ENCODE results near the gene ELK1. TPM values are rescaled to one million over a fixed set of nuclear protein-coding genes. Genes with fewer than 3 reads are reported as not detected.
"Not testable (repeated sequence)": the region's sequence is repeated elsewhere in the genome, so short reads cannot be mapped to it uniquely, and the experiment has no call there.

Gene ELK1
- total RNA-seq, 4 donors from 2014 or later: 14.9 to 18.2 (median 16.1) TPM

DNA sequence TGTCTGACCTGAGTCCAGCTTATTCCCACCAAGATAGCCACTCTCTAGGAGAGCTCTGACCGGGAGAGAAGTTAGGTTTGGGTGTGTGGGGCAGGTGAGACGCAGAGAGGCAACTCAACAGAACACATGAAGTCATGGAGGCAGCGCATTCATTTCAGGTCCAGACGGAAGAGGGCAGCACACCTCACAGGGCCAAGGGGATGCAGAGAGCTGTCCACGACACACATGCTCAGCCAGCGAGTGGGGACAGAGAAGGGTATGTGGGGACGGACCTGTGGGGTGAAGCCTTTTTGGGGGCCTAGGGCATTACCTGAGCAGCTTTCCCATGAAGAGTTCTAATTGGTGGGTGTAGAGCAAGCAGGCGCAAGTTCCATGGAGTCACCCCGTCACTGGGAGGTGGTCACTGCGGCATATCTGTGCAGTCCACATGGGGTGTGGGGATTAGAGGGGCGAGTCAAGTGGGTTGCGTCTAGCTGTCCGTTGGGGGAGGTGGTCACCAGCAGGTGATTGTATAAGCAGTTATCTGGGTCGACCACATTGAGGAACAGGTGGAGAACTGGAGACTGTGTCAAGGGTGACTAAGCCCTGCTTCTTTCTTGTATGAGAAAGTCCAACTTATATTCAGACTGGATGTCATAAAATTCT is 32.9 kb upstream of the ELK1 start:
- no peak overlapping the region for H3K27ac ChIP-seq
- H3K4me1 ChIP-seq: no peaks in the 10 kb centered on the region
- H3K9me3 ChIP-seq: no peaks in the 10 kb centered on the region
- TF ChIP-seq, protein P1, sequence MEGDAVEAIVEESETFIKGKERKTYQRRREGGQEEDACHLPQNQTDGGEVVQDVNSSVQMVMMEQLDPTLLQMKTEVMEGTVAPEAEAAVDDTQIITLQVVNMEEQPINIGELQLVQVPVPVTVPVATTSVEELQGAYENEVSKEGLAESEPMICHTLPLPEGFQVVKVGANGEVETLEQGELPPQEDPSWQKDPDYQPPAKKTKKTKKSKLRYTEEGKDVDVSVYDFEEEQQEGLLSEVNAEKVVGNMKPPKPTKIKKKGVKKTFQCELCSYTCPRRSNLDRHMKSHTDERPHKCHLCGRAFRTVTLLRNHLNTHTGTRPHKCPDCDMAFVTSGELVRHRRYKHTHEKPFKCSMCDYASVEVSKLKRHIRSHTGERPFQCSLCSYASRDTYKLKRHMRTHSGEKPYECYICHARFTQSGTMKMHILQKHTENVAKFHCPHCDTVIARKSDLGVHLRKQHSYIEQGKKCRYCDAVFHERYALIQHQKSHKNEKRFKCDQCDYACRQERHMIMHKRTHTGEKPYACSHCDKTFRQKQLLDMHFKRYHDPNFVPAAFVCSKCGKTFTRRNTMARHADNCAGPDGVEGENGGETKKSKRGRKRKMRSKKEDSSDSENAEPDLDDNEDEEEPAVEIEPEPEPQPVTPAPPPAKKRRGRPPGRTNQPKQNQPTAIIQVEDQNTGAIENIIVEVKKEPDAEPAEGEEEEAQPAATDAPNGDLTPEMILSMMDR (IDR thresholded peaks at IDR 0.05): no peak
- TF ChIP-seq POLR2A (IDR thresholded peaks at IDR 0.05): no peak
- no peaks in the 10 kb centered on the region for H3K27me3 ChIP-seq
- no peak for DNase-seq
- H3K4me3 ChIP-seq: no peak overlapping the region
- H3K36me3 ChIP-seq: no peaks in the 10 kb centered on the region

DNA sequence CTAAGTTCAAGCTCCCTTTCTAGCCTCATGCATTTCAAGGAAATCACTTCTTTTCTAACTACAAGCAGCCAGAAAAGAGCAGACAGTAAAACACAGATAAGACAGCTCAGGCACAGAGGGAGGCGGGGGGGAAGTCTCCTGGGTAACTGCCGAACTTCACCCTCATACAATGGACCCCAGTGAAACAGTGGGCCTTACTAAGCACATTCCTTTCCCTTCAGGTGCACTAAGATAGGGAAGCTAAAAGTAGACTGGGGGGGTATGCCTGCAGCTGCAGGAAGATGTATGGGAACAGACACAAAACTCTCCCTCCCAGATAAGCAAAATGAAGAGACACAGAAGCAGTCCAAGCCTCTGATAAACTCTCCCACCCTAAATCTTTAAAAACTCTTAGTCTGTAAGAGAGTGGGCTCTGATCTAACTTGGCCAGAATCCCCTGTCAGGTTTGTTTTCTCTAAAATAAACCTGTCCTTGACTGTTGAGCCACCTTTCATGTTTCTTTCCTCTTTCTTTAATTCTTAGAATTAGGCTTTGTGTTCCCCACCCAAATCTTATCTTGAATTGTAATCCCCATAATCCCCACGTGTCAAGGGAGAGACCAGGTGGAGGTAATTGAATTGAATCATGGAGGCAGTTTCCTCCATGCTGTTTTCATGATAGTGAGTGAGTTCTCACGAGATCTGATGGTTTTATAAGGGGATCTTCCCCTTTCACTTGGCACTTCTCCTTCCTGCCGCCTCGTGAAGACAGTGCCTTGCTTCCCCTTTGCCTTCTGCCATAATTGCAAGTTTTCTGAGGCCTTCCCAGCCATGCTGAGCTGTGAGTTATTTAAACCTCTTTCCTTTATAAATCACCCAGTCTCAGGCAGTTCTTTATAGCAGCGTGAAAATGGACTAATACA is 25.8 kb upstream of the ELK1 start:
- H3K4me3 ChIP-seq, H3K27me3 ChIP-seq, H3K27ac ChIP-seq, DNase-seq, H3K4me1 ChIP-seq, H3K9me3 ChIP-seq, H3K36me3 ChIP-seq: not testable (repeated sequence)

DNA sequence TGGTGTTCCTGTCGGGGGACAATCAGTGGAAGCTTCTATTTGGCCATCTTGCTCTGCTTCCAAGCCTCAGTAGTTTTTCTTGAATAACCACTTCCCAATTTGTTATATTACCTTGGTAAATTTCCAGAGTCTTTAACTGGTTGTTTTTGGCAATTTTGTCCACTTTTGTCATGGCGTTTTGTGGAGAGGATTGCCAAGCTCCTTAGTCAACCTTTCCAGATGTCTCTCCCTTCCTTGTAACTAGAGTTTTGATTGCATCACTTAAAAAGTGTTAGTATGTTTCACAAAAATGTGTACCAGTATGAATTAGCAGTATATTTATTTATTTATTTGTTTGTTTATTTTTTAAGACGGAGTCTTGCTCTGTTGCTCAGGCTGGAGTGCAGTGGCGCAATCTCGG is 24.4 kb upstream of the ELK1 start:
- Histone ChIP-seq H3K27ac (no peak overlapping the region), H3K4me3 (no peak overlapping the region), H3K36me3 (no peaks in the 10 kb centered on the region), H3K27me3 (no peaks in the 10 kb centered on the region), H3K9me3 (no peaks in the 10 kb centered on the region), H3K4me1 (no peaks in the 10 kb centered on the region)
- TF ChIP-seq, protein P1 (IDR thresholded peaks at IDR 0.05): no peak
- TF ChIP-seq POLR2A (IDR thresholded peaks at IDR 0.05): no peak
- DNase-seq: no peak

DNA sequence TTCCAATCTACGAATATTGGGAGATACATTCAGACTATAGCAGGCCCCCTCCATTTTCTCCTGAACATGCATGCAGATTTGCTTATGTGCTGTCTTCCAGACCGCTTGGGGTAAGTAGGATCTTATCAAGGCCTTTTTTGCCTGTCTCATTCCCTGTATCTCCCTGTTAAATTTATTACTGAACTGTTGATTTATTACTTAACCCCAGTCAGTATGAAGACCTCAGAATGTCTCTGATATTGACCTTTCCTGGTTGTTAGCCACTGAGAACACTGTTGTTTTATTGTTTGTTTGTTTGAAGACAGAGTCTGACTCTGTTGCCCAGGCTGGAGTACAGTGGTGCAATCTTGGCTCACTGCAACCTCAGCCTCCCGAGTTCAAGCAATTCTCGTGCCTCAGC is 15.4 kb upstream of the ELK1 start:
- H3K4me1 ChIP-seq, H3K27ac ChIP-seq, H3K36me3 ChIP-seq, H3K9me3 ChIP-seq, H3K4me3 ChIP-seq, DNase-seq, H3K27me3 ChIP-seq: not testable (repeated sequence)

DNA sequence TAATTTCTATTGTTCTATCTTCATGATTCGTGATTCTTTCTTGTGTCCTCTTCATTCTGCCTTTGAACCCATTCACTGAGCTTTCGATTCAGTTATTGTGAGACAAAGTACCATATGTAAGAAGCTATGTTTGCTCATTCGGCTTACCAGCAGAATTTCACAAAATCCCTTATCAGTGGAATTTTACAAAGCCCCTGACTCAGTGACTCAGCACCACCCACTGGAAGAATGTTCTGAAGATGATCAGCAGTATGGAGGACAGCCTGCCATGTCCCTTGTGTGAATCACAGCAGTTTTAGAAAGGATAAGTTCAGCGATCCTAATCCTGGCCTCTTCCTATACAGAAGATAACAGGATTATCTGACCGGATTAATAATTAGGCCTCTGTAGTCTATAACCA is 14.4 kb upstream of the ELK1 start:
- no peak for DNase-seq
- no peaks in the 10 kb centered on the region for H3K4me1 ChIP-seq
- H3K36me3 ChIP-seq: no peaks in the 10 kb centered on the region
- TF ChIP-seq, protein P1 (IDR thresholded peaks at IDR 0.05): no peak
- no peak for TF ChIP-seq POLR2A (IDR thresholded peaks at IDR 0.05)
- no peak overlapping the region for H3K4me3 ChIP-seq
- H3K9me3 ChIP-seq: no peaks in the 10 kb centered on the region
- no peak overlapping the region for H3K27ac ChIP-seq
- no peaks in the 10 kb centered on the region for H3K27me3 ChIP-seq

DNA sequence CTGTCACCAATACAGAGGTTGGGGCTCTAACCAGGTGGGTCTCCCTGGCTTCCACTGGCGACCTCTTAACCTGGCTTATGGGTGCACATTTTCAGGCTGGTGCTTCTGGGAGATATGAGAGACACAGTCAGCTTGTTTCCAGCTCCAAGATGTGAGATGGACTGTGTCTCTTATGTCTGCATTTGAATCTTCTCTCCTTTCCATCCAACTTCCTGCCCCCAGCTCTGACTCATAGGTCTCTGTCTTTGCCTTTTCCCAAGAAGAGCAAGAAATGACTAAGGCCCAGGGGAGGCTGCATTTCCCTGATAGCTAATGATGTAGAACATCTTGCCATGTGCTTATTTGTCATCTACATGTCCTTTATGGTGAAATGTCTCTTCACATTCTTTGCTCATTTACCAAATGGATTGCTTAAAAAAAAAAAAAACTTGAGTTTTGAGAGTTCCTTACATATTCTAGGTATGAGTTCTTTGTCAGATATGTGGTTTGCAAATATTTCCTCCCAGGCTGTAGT is 11.8 kb upstream of the ELK1 start:
- Histone ChIP-seq H3K27ac (no peak overlapping the region), H3K4me1 (no peaks in the 10 kb centered on the region), H3K36me3 (peaks cover 0 to 2% (median 0%) of the 10 kb centered on the region in 3 donors), H3K27me3 (no peaks in the 10 kb centered on the region), H3K4me3 (no peak overlapping the region), H3K9me3 (no peaks in the 10 kb centered on the region)
- TF ChIP-seq POLR2A (IDR thresholded peaks at IDR 0.05): no peak
- TF ChIP-seq, protein P1 (IDR thresholded peaks at IDR 0.05): no peak
- no peak for DNase-seq
